ENCODE measurements around the gene FAM83G.
A peak's percentile ranks its signal among the peaks of the same experiment; 100 is the strongest.

Gene FAM83G

DNA sequence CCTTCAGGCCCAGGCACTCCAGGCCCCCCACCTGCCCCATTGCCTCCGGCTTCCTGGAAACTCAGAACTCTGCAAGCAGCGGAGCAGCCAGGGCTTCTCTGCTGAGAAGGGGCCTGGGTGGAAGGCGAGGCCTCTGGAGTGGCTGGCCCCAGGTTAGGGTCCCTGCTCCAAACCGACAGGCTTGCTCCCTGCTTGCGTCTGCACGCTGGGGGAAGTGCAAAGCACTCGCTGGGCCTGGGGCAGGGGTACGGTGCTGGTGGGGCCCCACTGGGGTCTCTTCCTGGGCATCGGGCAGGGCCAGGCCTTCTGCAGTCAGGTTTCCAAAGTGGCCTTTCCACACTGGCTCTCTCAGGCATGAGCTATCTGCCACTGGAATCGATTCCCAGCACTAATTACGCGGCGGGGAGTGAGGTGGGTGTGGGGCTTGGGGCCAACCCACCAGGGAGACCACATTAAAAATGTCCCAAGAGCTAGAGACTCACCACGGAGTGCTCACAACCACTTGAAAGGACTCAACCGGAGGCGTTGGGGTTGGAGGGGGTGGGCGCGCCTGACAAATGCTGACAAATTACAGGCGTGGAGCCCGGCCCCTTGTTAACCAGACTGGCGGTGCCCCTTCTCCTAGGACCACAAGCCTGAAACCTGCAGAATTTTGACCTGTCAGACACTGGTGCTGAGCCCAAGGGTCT is 17.9 kb downstream of the FAM83G start:
- DNase-seq: no peak

DNA sequence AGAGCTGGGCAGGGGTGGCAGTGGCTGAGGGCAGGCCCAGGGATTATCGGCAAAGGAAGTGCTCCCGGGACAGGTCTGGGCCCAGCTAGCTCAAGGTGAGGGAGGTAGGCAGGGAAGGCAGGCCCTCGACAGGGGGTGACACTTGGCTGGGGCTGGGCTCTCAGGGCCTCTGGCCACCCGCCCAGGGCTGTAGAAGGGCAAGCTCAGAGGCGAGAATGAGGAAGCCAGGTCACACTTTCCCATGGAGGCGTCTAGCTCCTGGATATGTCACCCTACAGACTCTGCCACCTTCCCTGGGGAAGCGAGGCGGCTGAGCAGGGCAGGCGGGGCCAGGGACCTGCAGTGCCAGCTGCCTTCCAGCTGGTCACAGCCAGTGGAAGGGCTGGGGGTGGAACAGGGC is 19.1 kb downstream of the FAM83G start:
- DNase-seq: no peak

DNA sequence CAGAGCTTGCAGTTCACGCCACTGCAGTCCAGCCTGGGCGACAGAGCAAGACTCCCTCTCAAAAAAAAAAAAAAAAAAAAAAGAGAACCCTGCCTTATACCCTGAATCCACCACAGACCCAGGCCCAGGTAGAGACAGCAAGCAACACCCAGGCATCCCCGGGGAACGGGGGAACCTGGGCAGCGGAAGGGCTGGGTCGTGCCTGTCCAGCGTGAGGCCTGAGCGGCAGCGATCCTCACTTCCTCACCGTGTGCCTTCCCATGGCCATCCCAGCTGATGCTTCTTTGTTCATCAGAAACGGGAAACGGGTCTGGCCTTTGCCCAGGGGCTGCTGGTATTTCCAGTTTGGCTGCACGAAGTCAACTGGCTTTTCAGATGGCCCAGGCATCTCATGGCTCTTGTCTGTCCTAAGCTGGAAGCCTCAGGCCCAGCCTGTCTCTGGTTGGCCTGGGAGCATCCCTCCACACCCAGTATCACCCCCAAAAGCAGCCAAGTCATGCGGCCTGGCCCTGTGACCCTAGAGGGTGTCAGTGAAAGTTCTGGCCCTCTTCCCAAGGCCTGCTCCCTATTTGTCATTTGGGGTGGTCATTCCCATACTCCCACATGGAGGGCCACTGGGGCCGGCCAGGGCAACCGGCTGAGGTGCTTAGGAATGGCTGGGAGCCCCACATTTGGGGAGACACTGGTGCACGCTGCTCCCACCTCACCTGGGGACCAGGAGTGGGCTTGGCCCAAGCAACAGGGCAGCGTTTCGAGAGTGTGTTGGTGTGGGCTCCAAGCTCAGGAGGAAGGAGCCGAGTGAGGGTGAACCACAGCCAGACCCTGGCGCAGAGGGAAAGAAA is 20.1 kb downstream of the FAM83G start:
- DNase-seq: no peak

DNA sequence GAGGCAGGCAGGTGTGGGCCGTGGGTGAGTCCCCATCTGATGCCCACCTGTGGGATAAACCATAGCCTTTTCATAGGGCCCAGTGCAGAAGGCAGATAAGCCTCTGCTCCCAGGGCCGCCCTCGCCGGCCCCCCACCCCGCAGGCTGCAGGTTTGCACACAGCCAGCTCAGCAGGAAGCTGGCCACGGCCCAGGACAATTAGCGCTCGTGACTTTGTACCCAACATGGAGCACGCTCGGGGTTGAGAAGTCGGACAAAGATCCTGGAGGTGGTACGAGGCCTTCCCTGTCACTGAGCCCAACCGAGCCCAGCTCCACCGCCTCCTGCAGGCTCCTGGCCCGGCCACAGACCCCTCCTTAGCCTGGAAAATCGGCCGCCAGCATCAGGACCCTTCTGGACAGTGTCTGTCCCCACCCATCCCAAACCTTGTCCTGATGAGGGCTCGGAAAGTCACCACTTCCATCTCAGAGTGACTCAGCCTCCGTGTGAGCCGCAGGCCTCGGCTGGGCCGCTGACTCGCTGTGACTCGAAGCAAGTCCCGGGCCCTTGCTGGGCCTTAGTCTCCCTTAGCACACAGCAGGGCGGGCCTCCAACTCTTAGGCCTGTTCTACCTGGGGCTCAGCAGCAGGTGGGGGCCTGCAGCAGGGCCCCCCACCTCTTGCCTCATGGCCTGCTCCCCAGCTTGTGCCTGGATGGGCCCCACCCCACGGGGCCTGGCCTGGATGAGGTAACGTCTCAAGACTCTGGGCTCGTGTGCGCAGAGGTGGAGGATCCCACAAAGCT is 22.7 kb downstream of the FAM83G start:
- DNase-seq: peak; percentile 52

DNA sequence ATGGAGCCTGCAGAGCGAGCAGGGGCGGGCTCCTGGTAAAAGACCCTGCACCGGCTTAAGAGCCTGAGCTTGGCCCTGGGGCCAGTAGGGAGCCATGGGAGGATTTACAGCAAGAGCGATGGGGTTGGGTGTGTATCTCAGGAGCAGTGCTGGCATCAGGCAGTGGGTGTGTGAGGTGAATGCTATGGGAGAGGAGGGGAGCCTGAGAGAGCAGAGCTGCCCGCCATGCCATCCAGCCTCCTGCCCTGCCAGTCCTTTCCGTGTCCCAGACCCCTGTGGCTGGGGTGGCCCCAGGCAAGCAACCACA is 23.3 kb downstream of the FAM83G start:
- no peak for DNase-seq

DNA sequence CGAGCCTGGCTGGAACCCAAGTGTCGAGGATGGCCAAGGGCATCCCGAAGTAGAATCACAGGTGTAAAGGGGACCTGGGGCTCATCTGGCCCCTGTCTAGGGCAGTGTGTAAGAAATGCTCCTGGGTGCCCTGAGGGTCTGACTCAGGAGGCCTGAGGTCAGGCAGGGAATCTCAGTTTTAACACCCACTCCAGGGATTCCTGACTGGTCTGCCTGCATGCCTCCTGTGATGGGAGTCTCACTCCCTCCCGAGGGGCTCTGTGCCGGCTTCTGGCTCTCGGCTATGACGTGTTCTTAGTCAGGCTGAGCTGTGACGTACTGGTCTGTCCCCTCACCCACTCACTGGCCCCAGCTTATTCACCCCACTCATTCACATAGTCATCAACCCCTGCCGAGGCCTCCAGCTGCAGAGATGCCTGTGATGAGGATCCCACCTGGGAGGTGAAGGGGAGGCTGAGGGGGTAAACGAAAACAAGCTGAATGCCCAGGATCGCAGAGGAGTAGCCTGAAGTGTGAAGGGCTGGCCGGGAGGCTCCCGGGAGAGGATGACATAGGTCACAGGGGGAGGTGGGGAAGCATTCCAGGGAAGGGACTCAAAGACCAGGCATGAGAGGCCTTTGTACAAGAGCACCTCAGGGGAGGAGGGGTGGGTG is 23.8 kb downstream of the FAM83G start:
- no peak for DNase-seq

DNA sequence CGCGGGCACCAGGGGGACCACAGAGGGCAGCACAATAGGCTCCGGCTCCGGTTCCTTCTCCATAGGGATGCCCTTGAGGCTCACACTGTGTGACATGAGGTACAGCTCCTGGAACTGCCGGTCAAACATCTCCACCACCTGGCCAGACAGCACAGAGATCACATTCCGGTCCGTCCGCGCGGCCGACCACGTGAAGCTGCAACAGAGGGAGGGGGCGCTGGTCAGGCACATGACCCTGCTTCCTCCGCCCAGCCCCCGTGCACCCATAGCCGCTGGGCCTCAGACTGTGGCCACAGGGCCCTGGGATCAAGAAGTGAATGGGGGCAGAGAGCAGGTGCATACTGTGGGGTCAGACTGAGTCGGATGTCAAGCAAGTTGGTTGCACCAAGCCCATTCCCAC is 25.9 kb downstream of the FAM83G start:
- no peak for DNase-seq

DNA sequence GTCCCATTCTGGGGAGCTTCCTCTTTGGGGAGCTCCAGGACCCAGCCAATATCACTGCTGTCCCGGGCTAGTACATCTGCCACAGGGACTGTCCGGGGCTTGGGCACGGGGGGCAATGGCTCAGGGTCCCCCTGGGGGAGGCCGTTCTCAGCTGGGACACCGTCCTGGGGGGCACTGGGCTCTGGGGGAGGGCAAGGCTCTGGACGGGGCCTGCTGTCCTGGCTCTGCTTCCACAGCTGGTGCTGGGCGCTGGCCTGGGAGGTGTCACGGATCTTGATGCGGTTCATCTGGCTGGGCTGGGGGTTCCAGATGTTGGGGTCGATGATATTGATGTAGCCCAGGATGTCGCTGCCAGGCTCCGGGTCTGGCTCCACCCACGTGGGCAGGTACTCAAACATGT is 26.5 kb downstream of the FAM83G start:
- no peak for DNase-seq

DNA sequence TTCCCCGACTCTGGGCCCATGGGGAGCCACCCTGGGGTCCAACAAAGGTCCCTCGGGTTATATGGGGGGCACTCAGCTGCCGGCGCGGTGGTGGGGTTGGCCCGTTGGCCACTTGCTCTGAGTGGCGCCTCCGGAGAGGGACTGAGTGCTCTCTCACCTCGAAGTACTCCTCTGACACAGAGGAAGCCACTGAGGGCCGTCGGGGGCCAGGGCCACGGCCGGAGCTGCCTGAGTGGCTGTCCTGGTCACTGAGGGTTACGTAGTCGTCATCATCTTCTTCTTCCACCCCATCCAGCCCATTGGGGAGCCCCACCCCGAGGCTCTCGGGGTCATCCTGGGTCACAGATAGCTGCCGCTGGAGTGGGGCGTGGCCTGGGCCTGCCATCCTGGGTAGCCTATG is 26.9 kb downstream of the FAM83G start:
- no peak for DNase-seq

DNA sequence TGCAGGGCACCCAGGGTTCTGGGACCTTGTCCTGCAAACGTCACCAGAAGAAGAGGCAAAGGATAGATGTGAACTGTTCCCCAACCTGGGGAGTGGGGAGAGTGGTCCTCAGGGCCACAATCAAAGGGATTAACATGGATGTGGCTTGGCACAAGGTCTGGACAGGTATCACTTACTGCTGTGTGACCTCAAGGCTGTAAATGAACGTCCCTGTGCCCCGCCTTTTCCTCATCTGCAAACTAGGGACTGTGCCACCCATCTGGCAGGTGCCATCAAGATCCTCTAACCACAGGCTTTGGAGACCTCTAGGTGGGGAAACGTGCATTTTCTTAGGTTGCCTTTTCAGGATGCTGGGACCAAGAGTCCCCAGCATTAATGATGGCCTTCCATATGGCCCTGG is 27.5 kb downstream of the FAM83G start:
- DNase-seq: no peak

DNA sequence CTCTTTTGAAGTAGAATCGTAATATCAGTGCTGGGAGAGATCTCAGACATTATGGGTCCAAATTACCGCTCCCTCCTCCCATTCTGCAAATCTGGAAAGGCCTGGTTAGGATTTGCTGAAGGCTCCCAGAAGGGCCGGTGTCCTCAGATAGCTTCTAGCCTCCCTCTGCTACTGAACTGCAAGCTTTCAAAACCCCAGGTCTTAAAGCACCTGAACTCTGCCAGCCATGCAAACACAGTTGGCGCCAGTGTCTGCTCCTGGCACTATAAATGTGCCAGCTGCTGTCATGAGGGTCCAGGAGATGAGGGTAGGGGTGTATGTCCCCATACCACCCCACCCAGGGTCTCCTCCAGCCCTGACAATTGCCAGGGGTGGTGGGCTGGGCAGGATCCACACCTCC is 28.4 kb downstream of the FAM83G start:
- DNase-seq: no peak

DNA sequence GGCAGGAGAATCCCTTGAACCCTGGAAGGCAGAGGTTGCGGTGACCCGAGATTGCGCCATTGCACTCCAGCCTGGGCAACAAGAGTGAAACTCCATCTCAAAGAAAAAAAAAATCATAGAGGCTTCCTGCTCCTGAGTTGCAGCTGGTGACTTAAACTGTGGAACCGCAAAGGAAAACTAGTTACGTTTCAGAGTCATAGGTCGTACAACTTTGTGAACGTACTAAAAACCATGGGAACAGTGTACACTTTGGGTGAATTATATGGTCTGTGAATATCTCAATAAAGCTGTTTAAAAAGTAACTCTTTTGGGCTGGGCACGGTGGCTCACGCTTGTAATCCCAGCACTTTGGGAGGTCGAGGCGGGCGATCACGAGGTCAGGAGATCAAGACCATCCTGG is 29.0 kb downstream of the FAM83G start:
- no peak for DNase-seq

DNA sequence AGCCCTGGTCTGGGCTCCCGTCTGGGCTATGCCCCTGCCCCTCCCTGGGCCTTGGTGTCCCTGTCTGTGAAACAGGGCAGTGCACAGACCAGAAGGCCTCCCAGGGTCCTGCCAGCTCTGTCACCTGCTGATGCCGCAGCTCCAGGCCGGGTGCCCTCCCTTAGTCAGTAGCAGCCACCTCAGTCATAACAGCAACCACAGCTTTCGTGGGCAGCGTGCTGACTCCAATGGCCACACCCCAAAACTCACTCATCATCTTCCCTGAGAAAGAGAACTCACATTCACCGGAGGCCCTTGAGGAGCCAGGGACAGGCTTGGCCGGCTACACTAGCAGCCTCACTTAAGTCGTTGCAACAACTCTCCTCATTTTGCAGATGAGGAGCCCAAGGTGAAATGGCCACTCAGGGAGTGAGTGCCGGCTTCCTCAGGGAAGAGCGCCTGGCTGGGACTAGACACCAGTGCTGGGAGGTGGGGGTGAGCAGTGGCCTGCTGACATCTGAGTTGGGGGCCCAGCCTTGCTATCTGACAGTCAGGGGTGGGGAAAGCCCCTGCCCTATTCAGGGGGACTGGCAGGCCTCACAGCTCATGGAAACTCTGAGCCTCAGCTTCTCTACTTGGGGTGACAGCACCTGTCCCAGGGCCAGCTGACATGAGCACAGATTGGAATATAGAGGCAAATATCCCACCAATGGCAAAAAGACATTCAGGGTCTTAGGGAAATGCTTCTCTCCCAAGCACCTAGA is 30.0 kb downstream of the FAM83G start:
- peak; percentile 66 for DNase-seq

DNA sequence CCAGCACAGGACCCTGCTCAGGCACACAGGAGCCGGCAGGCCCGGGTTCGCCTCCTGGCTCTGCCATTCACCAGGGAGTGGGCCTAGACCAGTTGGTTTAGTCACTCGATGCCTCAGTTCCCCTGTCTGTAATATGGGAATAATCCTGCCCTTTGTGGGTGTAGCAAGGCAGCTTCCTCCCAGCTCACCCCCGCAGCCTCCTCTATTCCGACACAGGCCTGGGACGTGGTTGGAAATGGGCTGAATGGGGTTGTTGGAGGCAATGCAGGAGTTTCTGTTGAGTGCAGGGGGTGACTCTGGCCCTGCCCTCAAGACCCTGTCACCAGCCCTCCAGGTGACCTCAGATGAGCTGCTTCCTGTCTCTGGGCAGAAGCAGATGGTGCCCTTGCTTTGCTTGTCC is 32.8 kb downstream of the FAM83G start:
- no peak for DNase-seq

DNA sequence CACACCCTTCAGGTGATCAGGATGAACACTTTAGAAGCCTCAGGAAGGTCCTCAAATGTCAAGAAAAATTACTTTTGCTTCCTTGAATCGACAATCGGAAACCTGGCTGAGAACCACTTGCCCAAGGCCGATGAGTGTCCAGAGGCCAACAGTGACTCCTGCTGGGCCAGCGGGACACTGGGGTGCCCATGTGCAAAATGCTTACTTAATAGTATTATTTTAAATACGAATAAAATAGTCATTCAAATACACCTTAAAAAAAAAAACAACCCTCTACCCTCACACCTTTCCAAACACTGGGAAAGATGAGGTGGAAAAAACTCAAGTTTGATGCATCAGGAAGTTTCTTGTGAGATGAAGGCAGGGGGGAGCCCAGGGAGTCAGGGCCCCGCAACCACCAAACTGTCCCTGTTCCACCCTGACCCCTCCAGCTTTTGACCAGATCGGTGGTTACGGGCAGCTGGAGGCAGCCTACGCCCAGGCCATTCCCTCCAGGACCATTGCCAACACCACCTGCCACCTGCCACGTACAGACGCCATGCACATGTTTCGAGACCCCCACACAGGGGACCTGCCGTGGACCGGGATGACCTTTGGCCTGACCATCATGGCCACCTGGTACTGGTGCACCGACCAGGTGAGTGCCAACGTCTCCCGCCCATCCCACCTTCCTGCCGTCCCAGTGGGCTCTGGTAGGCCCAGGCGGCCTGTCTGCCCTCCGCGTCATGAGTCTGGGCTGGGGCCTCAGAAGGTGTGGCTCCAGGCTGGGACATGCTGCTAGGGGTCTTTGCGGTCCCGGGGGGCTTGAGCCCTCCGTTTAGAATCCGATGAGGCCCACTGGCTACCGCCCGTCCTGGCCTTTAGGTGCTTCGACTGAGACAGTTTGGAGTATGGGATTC is 33.7 kb downstream of the FAM83G start:
- no peak for DNase-seq

DNA sequence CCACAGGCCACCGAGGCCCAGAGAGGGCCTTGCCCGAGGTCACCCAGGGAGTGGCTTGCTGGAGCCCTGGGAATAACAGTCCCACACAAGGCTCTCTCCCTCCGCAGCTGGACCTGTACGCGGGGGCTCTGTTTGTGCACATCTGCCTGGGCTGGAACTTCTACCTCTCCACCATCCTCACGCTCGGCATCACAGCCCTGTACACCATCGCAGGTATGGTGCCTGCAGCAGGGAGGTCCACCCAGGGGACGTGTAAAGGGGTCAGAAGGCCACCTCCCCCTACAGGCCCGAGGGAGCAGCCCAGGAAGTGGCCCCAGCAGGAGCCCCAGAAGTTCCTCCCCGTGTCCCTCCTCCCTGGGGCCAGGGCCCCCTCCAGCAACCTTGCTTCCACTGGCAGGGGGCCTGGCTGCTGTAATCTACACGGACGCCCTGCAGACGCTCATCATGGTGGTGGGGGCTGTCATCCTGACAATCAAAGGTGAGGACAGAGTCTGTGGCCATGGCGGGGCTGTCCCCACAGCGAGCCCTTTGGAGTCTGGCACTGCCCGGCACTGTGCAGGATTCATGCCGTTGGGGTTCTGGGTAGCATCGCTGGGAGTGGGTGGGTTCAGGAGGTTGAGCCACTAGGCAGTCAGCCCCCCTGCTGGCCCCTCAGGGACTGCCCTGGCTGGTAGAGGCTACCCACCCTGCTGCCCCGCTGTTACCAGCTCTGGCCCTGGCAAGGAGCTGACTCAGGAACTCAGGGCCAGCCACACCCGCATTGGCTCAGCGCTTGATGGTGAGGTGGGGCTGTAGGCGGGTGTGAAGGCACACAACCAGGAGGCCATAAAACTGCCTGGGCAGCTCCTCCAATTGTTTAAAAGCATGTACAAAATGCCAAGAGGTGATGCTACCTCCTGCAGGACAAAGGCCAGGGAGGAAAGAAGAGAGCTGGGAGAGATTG is 35.3 kb downstream of the FAM83G start:
- DNase-seq: no peak

DNA sequence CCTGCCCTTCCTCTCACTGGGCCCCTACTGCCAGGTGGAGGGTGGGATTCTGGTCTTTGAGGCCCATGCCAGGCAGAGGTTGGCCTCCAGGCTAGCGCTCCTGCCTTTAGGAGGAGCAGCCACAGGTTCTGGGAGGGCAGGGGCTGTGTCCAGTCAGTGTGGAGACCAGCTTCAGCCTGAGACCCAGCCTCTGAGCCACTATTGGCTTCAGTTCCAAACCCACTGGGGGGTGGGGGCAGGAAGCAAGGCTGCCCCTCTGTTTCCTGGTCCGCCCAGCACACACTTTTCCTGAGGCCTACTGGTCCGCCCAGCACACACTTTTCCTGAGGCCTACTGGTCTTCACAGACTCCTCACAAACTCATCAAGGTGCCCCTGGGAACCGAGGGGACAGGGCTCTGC is 36.2 kb downstream of the FAM83G start:
- DNase-seq: no peak

DNA sequence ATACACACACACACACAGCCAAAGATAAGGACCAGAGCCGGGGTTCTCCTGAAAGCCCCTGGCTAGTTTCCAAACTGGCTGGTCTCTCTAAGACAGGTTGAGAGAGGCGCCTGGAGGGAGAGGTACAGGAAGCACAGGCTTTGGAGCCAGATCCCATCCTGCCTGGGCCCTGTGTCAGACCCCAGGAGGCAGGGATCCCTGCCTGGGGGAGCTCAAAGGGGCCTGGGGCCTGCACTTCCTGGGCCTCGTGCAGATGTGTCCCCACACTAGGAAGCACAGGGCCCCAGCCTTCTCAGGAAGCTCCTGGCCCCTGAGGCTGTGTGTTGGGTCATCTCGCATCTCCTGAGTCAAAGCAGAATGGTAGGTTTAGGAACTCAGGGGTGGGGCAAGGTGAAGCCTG is 36.6 kb downstream of the FAM83G start:
- DNase-seq: no peak

DNA sequence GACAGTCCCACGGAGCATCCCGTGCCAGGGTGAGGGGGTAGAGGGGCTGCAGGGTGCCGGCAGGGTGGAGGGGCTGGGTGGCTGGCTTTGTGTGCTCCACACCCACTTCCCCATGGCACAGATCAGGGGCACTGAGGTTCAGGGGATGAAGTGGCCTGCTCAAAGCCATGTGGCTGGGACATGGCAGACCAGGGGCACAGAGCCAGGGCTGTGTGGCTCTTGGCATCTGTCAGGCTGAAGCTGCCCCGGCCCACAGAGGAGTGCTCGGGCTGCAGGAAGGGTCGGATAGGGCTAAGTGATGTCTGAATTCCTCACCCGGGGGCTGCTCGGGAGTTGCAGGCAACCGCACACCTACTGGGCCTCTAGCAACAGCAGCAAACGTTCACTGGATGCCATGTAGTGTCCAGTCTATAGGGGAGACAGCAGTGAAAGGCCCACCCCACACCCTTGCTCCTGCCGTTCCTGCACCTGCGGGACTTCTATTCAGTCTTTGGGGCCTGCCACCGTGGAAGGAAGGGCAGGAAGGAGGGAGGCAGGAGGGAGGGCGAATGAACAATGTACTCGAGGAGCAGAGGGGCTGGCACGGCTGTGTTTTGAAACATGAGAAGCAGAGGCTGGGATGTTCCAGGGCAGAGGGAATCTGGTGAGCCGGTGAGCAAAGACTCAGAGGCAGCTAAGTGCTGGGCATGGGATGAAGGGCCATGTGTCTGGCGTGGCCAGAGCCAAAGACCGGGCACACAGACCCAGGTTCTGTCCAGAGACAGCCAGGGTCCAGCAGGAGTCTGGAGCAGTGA is 37.5 kb downstream of the FAM83G start:
- no peak for DNase-seq
